ENCODE results near the gene S100A4.

The S100A4 gene

GRCh38 chr1:153573351-153573750 lies 27.7 kb upstream of the S100A4 start:
- Histone ChIP-seq H3K27ac (replicated peaks) (no peak overlapping the region), H3K4me3 (replicated peaks; ENCODE audit: insufficient read depth, low read length) (no peak overlapping the region), H3K27me3 (ENCODE audit: insufficient read depth, poor library complexity, severe bottlenecking) (peaks cover 8% of the 10 kb centered on the region)
- DNase-seq (ENCODE audit: low read depth in 1 of 2, low spot score in 1 of 2) = peak in 1 of 2 experiments; percentile 45
- no peak for TF ChIP-seq SPI1 (IDR thresholded peaks at IDR 0.05; ENCODE audit: borderline replicate concordance, low read depth)
- TF ChIP-seq, protein P1, sequence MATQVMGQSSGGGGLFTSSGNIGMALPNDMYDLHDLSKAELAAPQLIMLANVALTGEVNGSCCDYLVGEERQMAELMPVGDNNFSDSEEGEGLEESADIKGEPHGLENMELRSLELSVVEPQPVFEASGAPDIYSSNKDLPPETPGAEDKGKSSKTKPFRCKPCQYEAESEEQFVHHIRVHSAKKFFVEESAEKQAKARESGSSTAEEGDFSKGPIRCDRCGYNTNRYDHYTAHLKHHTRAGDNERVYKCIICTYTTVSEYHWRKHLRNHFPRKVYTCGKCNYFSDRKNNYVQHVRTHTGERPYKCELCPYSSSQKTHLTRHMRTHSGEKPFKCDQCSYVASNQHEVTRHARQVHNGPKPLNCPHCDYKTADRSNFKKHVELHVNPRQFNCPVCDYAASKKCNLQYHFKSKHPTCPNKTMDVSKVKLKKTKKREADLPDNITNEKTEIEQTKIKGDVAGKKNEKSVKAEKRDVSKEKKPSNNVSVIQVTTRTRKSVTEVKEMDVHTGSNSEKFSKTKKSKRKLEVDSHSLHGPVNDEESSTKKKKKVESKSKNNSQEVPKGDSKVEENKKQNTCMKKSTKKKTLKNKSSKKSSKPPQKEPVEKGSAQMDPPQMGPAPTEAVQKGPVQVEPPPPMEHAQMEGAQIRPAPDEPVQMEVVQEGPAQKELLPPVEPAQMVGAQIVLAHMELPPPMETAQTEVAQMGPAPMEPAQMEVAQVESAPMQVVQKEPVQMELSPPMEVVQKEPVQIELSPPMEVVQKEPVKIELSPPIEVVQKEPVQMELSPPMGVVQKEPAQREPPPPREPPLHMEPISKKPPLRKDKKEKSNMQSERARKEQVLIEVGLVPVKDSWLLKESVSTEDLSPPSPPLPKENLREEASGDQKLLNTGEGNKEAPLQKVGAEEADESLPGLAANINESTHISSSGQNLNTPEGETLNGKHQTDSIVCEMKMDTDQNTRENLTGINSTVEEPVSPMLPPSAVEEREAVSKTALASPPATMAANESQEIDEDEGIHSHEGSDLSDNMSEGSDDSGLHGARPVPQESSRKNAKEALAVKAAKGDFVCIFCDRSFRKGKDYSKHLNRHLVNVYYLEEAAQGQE (IDR thresholded peaks at IDR 0.05; ENCODE audit: insufficient replicate concordance, low read depth) = no peak
- TF ChIP-seq GABPA (IDR thresholded peaks at IDR 0.05; ENCODE audit: low read depth) = no peak
- no peak for TF ChIP-seq POLR2AphosphoS5 (IDR thresholded peaks at IDR 0.05; ENCODE audit: low read depth)
- no peak for TF ChIP-seq CTCF (IDR thresholded peaks at IDR 0.05; ENCODE audit: insufficient read depth, low read length)

DNA sequence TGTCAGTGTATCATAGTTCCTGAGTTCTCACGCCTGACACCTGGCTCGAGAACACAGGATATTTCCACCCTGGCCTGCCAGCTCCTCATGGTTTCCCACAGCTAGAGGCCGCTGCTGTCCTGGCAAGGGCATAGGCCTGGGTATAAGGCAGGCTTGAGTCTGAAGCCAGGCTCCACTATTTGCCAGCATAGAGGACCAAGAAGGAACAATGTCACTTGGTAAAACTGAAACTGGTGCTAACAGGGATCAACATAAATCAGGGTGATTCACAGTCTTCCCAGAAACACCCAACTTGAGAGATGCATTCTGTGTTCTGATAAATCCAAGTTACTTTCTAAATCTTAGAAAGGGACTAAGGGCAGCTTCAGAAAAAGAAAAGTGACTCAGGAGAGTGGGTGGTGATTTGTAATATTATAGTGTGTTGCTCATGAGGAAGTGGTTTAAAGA lies 27.0 kb upstream of the S100A4 start:
- Histone ChIP-seq H3K4me3 (replicated peaks; ENCODE audit: insufficient read depth, low read length) (no peak overlapping the region), H3K27ac (replicated peaks) (peak overlapping the region; percentile 7; the same call in 1 of the 2 replicates), H3K27me3 (ENCODE audit: insufficient read depth, poor library complexity, severe bottlenecking) (peaks cover under 1% of the 10 kb centered on the region)
- peak in 1 of 2 experiments; percentile 80 for DNase-seq (ENCODE audit: low read depth in 1 of 2, low spot score in 1 of 2)
- TF ChIP-seq, protein P1 (IDR thresholded peaks at IDR 0.05; ENCODE audit: insufficient replicate concordance, low read depth) = no peak
- peak; percentile 79 for TF ChIP-seq CTCF (IDR thresholded peaks at IDR 0.05; ENCODE audit: insufficient read depth, low read length)
- TF ChIP-seq GABPA (IDR thresholded peaks at IDR 0.05; ENCODE audit: low read depth) = no peak
- no peak for TF ChIP-seq SPI1 (IDR thresholded peaks at IDR 0.05; ENCODE audit: borderline replicate concordance, low read depth)
- no peak for TF ChIP-seq POLR2AphosphoS5 (IDR thresholded peaks at IDR 0.05; ENCODE audit: low read depth)

GRCh38 chr1:153571706-153572105 lies 26.1 kb upstream of the S100A4 start:
- TF ChIP-seq, protein P1 (IDR thresholded peaks at IDR 0.05; ENCODE audit: insufficient replicate concordance, low read depth) = no peak
- TF ChIP-seq GABPA (IDR thresholded peaks at IDR 0.05; ENCODE audit: low read depth) (no peak), SPI1 (IDR thresholded peaks at IDR 0.05; ENCODE audit: borderline replicate concordance, low read depth) (no peak), POLR2AphosphoS5 (IDR thresholded peaks at IDR 0.05; ENCODE audit: low read depth) (no peak), CTCF (IDR thresholded peaks at IDR 0.05; ENCODE audit: insufficient read depth, low read length) (no peak)
- Histone ChIP-seq H3K27ac (replicated peaks) (no peak overlapping the region), H3K4me3 (replicated peaks; ENCODE audit: insufficient read depth, low read length) (no peak overlapping the region), H3K27me3 (ENCODE audit: insufficient read depth, poor library complexity, severe bottlenecking) (no peaks in the 10 kb centered on the region)
- DNase-seq (ENCODE audit: low read depth in 1 of 2, low spot score in 1 of 2) = no peak
